ENCODE data around the gene PLCB3.
A peak's percentile ranks its signal among the peaks of the same experiment; 100 is the strongest.

Gene PLCB3

GRCh38 chr11:64251016-64251752, at the start of gene PLCB3:
PLCB3 (plus strand) TSS chr11:64251530; CDS start chr11:64251650, 120 bp downstream.
- DNase-seq (ENCODE audit: low read depth) = peak; percentile 59

- DNase-seq (ENCODE audit: low read depth) = no peak
Observed at GRCh38 chr11:64201543-64201942, 49.8 kb upstream of the PLCB3 start.

GRCh38 chr11:64202992-64203391, 48.3 kb upstream of the PLCB3 start:
- no peak for DNase-seq (ENCODE audit: low read depth)

- DNase-seq (ENCODE audit: low read depth) = no peak
Observed at GRCh38 chr11:64203421-64204079, 47.8 kb upstream of the PLCB3 start.

- DNase-seq (ENCODE audit: low read depth) = no peak
Observed at GRCh38 chr11:64204080-64204440, 47.3 kb upstream of the PLCB3 start.

- peak; percentile 95 for DNase-seq (ENCODE audit: low read depth)
Observed at GRCh38 chr11:64204464-64204989, 46.8 kb upstream of the PLCB3 start.

GRCh38 chr11:64206457-64207255, 44.7 kb upstream of the PLCB3 start, which contains the start of gene FERMT3:
FERMT3 (plus strand) TSS chr11:64206721; CDS start chr11:64207365, 644 bp downstream.
- DNase-seq (ENCODE audit: low read depth) = no peak

GRCh38 chr11:64207256-64208085, 43.9 kb upstream of the PLCB3 start:
- peak; percentile 87 for DNase-seq (ENCODE audit: low read depth)

- no peak for DNase-seq (ENCODE audit: low read depth)
Observed at GRCh38 chr11:64208086-64208795, 43.1 kb upstream of the PLCB3 start.

GRCh38 chr11:64208796-64209562, 42.4 kb upstream of the PLCB3 start:
- DNase-seq (ENCODE audit: low read depth) = no peak

GRCh38 chr11:64209563-64209843, 41.8 kb upstream of the PLCB3 start:
- DNase-seq (ENCODE audit: low read depth) = no peak

GRCh38 chr11:64210301-64211020, 40.9 kb upstream of the PLCB3 start:
- no peak for DNase-seq (ENCODE audit: low read depth)

- DNase-seq (ENCODE audit: low read depth) = no peak
Observed at GRCh38 chr11:64211181-64211872, 40.0 kb upstream of the PLCB3 start.

- DNase-seq (ENCODE audit: low read depth) = no peak
Observed at GRCh38 chr11:64216879-64217278, 34.5 kb upstream of the PLCB3 start.

GRCh38 chr11:64218628-64219353, 32.5 kb upstream of the PLCB3 start:
- DNase-seq (ENCODE audit: low read depth) = no peak

- no peak for DNase-seq (ENCODE audit: low read depth)
Observed at GRCh38 chr11:64219354-64219684, 32.0 kb upstream of the PLCB3 start.

- no peak for DNase-seq (ENCODE audit: low read depth)
Observed at GRCh38 chr11:64219755-64220154, 31.6 kb upstream of the PLCB3 start.

- DNase-seq (ENCODE audit: low read depth) = no peak
Observed at GRCh38 chr11:64220271-64220670, 31.1 kb upstream of the PLCB3 start.

GRCh38 chr11:64220798-64221197, 30.5 kb upstream of the PLCB3 start:
- DNase-seq (ENCODE audit: low read depth) = no peak
